ENCODE measurements around the gene SLC25A22. TPM values are rescaled to one million over a fixed set of nuclear protein-coding genes. Genes with fewer than 3 reads are reported as not detected.

Gene SLC25A22
- total RNA-seq, 3 donors from 2014 or later: 156 to 166 (median 161) TPM

DNA sequence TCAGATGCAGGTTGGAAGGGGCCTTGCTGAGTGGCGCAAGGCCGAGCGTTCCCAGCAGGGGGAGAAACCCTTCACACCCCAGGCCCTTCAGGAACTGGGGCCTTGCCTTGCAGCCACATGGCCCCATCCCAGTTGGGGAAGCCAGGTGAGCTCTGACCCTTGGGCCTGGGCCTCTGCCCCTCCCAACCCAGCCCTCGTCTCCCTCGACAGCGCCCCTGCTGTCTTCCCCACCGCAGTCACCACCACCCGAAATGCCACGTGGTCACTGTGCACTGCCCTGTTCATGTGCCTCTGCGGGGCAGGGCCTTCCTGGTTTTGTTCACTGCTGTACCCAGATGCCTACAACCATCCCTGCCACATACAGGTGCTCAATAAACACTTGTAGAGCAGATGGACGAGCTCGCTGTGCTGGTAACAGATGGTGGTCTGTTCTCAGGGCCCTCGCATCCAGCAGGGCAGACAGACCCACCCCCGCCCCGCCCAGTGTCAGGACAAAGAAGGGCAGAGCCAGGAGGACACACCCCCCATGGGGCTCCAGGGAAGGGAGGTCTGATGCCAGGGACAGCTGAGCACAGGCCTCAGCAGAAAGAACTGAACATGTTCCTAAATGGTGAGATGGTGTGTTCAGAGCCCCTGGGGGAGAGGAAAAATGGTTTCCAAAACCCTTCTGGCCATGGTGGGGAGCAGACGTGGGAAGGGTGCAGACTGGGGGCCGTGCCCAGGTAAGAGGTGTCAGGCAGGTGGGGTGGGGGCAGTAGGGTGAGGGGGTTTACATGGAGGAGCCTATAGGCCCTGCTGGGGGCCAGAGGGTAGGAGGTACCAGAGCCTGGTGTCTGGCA is 40.6 kb upstream of the SLC25A22 start:
- no peaks in the 10 kb centered on the region for H3K36me3 Mint-ChIP-seq (ENCODE audit: insufficient read depth)
- no peak overlapping the region for H3K4me3 Mint-ChIP-seq
- no peaks in the 10 kb centered on the region for H3K9me3 Mint-ChIP-seq
- ATAC-seq (no peak), DNase-seq (no peak)
- H3K27me3 Mint-ChIP-seq (ENCODE audit: low read depth): peaks cover 3% of the 10 kb centered on the region
- H3K4me1 Mint-ChIP-seq (ENCODE audit: low read depth): peaks cover 27% of the 10 kb centered on the region

DNA sequence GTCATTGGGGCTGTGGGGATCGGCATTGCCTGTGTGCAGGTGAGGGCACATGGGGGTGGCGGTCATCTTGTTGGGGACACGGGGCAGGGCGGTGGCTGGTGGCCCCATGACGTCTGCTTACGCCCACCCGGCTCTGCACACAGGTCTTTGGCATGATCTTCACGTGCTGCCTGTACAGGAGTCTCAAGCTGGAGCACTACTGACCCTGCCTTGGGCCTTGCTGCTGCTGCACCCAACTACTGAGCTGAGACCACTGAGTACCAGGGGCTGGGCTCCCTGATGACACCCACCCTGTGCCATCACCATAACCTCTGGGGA is 39.9 kb upstream of the SLC25A22 start:
- ATAC-seq (no peak), DNase-seq (no peak)
- Mint-ChIP-seq H3K9me3 (no peaks in the 10 kb centered on the region), H3K4me1 (ENCODE audit: low read depth) (peaks cover 24% of the 10 kb centered on the region), H3K27me3 (ENCODE audit: low read depth) (no peaks in the 10 kb centered on the region), H3K36me3 (ENCODE audit: insufficient read depth) (no peaks in the 10 kb centered on the region), H3K4me3 (no peak overlapping the region)

DNA sequence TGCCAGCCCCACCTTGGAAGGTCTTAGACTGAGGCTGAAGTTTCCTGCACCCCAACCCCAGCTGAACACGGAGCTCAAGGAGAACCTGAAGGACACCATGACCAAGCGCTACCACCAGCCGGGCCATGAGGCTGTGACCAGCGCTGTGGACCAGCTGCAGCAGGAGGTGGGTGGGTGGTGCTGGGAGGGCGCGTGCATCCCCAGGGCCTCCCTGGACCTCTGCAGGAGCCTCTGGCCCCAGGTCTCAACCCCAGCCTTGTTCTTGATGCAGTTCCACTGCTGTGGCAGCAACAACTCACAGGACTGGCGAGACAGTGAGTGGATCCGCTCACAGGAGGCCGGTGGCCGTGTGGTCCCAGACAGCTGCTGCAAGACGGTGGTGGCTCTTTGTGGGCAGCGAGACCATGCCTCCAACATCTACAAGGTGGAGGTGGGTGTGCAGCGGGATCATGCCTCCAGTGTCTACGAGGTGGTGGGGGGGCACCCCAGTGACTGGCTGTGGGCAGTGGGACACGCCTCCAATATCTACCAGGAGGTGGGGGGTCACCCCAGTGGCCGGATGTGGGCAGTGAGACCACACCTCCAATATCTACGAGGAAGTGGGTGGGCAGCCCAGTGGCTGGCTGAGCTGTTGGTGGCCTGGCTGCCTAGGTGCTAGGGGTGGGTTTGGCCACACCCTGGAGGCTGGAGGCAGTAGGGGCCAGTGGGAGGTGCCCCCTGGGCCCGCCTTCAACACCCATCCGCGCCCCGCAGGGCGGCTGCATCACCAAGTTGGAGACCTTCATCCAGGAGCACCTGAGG is 39.3 kb upstream of the SLC25A22 start:
- no peak overlapping the region for H3K4me3 Mint-ChIP-seq
- no peaks in the 10 kb centered on the region for H3K9me3 Mint-ChIP-seq
- DNase-seq (no peak), ATAC-seq (no peak)
- H3K36me3 Mint-ChIP-seq (ENCODE audit: insufficient read depth): no peaks in the 10 kb centered on the region
- H3K27me3 Mint-ChIP-seq (ENCODE audit: low read depth): no peaks in the 10 kb centered on the region
- peaks cover 24% of the 10 kb centered on the region for H3K4me1 Mint-ChIP-seq (ENCODE audit: low read depth)

DNA sequence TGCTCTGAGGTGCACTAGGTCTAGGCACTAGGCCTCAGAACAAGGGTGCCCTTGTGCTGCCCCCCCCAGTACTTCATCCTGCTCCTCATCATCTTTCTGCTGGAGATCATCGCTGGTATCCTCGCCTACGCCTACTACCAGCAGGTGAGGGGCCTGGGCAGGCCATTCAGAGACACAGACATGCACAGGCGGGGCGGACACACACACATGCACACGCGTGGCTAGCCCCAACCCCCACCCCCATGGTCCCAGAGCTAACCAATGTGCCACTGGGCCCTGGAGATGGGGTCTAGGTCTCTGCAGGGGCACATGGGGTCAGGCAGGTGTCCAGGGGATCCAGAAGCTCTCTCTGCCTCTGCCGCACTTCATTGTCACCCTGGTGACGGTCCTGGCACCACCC is 38.6 kb upstream of the SLC25A22 start:
- H3K4me3 Mint-ChIP-seq: no peak overlapping the region
- ATAC-seq: no peak
- no peaks in the 10 kb centered on the region for H3K36me3 Mint-ChIP-seq (ENCODE audit: insufficient read depth)
- peaks cover 5% of the 10 kb centered on the region for H3K27me3 Mint-ChIP-seq (ENCODE audit: low read depth)
- peaks cover 25% of the 10 kb centered on the region for H3K4me1 Mint-ChIP-seq (ENCODE audit: low read depth)
- H3K9me3 Mint-ChIP-seq: no peaks in the 10 kb centered on the region
- DNase-seq: no peak

DNA sequence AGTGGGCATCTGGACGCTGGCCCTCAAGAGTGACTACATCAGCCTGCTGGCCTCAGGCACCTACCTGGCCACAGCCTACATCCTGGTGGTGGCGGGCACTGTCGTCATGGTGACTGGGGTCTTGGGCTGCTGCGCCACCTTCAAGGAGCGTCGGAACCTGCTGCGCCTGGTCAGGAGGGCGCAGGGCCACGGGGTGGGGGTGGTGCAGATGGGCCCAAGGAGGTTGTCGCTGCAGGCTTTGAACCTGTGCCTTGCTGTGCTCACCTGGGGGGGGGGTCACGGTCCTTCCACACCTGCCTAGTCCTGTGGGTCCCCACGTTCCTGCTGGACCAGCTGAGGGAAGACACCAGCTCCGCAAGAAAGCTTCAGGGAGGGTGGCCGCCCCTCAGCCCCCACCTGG is 38.2 kb upstream of the SLC25A22 start:
- Mint-ChIP-seq H3K4me3 (no peak overlapping the region), H3K9me3 (no peaks in the 10 kb centered on the region), H3K27me3 (ENCODE audit: low read depth) (peaks cover 9% of the 10 kb centered on the region), H3K4me1 (ENCODE audit: low read depth) (peaks cover 24% of the 10 kb centered on the region), H3K36me3 (ENCODE audit: insufficient read depth) (no peaks in the 10 kb centered on the region)
- DNase-seq (no peak), ATAC-seq (no peak)

DNA sequence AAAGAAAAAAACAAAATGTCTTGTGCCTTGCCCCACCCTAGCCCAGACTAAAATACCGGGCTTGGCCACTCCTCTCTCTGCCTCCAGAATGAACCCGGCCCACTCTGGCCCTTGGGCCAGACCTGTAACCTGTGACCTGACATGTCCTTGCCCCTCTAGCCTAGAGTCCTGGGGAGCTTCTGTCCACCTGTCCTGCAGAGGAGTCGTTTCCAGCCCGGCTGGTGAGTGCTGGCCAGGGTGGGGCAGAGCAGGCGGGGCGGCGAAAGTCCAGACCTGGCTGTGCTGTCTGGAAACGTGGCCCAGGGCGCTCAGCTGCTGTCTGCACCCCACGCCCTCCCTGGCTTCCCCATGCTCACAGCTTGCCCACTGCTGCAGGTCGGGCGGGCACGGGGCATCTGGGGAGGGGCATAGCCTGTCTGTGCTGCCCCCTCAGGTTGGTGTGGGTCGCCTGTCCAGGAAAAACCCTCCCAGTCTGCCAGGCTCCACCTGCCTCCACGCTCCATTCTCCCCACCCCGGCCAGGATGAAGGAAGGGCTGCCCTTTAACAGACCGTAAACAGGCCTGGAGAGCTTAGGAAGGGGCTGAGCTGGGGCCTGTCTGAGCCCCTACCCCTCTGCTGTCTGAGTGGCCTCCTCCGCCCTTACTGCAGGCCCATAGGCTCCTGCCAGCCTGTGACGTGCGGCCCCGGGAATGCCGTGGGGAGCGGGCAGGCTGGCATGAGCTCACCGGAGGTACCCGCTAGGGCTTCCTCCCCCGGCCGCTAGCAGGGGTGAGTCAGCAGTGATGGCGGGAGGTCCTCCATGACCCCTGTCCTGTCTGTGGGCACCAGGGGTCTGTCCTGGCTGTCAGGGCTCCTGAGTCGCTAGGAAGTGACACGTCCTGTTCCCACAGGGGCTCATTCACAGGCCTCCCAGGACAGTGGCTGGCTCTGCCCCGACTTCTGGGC is 36.6 kb upstream of the SLC25A22 start:
- no peak for DNase-seq
- ATAC-seq: no peak
- H3K36me3 Mint-ChIP-seq (ENCODE audit: insufficient read depth): no peaks in the 10 kb centered on the region

DNA sequence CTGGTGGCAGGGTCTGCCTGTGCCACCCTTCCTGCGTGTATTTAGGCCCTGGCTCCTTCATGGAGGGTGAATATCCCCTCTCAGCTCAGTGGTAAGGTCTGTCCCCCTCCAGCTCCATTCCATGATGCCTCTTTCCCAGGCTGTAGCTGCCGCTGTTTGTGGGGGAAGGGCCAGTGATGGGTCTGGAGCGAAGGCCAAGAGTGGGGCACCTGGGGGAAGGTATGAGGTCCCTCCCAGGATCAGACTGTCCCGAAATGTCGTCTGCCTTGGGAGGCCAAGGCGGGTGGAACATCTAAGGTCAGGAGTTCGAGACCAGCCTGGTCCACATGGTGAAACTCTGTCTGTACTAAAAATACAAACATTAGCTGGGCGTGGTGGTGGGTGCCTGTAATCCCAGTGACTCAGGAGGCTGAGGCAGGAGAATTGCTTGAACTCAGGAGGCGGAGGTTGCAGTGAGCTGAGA is 35.8 kb upstream of the SLC25A22 start:
- Mint-ChIP-seq H3K4me3 (peak overlapping the region; percentile 62), H3K27me3 (ENCODE audit: low read depth) (peaks cover 28% of the 10 kb centered on the region), H3K36me3 (ENCODE audit: insufficient read depth) (no peaks in the 10 kb centered on the region), H3K9me3 (no peaks in the 10 kb centered on the region), H3K4me1 (ENCODE audit: low read depth) (peaks cover 23% of the 10 kb centered on the region)
- DNase-seq: no peak
- no peak for ATAC-seq

More for the DNA sequence above, 36.6 kb upstream of the SLC25A22 start:
- Mint-ChIP-seq H3K27me3 (ENCODE audit: low read depth) (peaks cover 20% of the 10 kb centered on the region), H3K4me1 (ENCODE audit: low read depth) (peaks cover 15% of the 10 kb centered on the region), H3K4me3 (peak overlapping the region; percentile 62), H3K9me3 (no peaks in the 10 kb centered on the region)

DNA sequence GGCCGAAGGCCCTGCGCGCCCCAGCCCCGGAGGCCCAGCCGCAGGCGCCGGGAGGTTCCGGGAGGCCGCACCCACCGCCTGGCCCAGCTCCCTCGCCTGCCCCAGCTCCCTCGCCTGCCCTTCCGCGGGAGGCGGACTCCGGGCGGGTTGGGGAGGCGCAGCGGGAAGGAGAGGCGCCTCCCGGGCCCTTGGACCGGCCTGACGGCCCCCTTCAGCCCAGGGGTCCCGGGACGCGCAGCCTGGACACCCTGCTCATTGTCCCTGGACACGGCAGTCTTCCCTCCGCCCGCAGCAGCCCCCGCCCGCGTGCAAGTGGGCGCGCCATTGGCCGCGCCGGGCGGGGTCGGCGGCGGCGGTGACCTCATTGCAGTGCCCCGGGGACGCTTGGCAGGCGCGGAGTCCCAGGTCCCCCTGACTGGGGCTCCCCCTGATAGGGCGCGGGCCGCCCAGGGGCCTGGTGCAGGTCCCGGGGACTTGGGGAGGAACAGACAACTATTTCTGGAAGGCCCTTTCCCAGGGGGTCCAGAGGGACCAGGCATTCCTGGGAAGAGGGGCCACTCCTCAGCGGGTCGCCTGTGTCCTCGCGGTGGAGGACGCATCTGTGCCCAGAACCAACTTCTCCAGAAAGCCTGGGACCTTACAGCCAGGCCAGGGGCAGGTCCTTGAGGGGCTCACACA is 35.2 kb upstream of the SLC25A22 start:
- Mint-ChIP-seq H3K4me3 (peak overlapping the region; percentile 62), H3K27me3 (ENCODE audit: low read depth) (peaks cover 34% of the 10 kb centered on the region), H3K9me3 (no peaks in the 10 kb centered on the region), H3K36me3 (ENCODE audit: insufficient read depth) (no peaks in the 10 kb centered on the region), H3K4me1 (ENCODE audit: low read depth) (peaks cover 23% of the 10 kb centered on the region)
- peak; percentile 32 to 34 for ATAC-seq
- DNase-seq: no peak

DNA sequence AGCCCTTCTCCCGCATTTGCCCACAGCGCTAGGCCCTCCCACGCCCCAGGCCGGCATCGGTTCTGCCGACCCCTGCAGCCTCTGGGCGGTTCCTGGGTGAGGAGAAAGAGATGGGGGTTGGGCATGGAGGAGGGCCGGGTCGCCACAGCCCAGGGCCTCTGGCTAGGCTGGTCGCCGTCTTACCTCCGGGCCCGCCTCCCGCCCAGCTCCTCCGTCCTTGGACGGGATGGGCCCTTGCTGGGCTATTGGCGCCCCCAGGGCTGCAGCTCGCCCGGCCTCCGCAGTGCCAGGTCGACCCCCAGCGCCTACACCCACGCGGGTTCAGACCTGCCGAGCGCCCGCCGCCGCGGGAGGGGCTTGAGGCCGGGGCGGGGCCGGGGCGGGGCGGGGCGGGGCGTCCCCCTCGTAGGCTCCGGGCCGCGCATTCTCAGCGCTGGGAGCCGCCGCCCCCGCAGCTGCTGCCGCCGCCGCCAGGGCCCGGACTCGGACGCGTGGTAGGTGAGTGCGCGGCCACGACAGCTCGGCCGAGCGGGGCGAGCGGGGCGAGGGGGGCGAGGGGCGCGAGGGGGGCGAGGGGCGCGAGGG is 34.5 kb upstream of the SLC25A22 start, which contains the start of gene CD151:
TSS of gene CD151 (plus strand) at position 424 of the 585 bp plus-strand sequence. CDS start 3,118 bp downstream, outside the sequence.
- peak; percentile 33 for DNase-seq
- Mint-ChIP-seq H3K4me3 (peak within 1 kb of the TSS; percentile 62), H3K36me3 (ENCODE audit: insufficient read depth) (no peaks in the 10 kb centered on the region), H3K9me3 (no peaks in the 10 kb centered on the region), H3K4me1 (ENCODE audit: low read depth) (peaks cover 25% of the 10 kb centered on the region), H3K27me3 (ENCODE audit: low read depth) (peaks cover 41% of the 10 kb centered on the region)
- ATAC-seq: peak; percentile 51 to 59

DNA sequence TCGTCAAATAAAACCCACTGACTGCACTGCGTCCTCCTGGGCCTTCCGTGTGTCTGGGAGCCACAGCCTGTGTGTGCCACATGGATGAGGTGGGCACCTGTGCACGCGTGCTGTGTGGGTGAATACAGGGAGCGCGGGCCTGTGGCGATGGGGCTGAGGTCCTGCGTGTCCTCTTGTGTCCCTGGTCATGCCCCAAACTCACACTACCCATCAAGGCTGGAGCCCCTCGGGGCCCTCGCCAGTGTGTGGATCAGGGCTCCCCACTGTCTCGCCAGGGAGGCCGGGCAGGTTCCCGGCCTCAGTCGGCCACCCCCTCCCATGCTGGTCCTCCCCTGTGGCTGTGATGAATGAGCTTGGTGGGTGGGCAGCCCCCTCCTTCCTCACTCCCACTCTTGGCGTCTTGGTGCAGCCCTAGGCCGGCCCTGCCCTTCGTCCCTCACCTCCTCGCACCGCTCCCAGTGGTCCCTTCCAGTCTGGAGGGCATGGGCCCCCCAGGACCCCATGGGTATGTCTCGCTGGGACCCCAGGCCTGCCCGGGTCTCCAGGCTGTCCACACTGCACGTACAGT is 34.0 kb upstream of the SLC25A22 start:
- no peak for DNase-seq
- H3K4me1 Mint-ChIP-seq (ENCODE audit: low read depth): peaks cover 27% of the 10 kb centered on the region
- H3K27me3 Mint-ChIP-seq (ENCODE audit: low read depth): peaks cover 42% of the 10 kb centered on the region
- no peaks in the 10 kb centered on the region for H3K9me3 Mint-ChIP-seq
- no peak for ATAC-seq
- peak overlapping the region; percentile 42 for H3K4me3 Mint-ChIP-seq
- no peaks in the 10 kb centered on the region for H3K36me3 Mint-ChIP-seq (ENCODE audit: insufficient read depth)

DNA sequence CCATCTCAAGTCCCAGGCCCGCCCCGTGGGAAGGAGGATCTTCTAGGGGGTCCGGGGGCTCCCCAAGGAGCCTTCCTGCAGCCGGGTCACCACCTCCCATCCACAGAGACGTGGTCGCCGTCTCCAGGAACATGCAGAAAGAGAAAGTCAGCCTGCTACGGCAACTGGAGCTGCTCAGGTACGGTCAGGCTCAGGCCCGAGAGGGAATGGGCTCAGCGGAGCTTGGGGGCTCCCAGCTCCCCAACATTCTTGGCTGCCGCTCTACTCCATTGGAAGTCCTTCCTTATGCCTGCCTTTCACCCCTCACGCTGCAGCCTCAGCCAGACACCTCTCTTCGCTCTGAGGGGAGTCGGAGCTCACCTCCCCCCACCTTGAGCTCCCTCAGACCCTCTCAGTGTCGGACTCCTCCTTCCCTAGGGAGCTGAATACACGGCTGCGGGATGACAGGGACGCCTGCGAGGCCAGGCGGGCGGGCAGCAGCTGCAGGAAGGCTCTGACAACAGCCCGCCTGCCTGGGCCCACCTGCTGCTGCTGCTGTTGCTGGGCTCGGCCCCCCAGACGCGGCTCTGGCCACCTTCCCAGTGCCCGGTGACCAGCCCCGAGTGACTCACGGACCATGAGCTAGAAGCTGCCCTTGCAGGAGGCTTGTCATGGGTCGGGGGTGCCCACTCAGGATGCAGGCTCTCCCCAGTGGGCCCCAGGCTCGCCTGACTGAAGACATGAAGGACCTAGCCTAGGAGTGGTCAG is 33.2 kb upstream of the SLC25A22 start:
- H3K27me3 Mint-ChIP-seq (ENCODE audit: low read depth): peaks cover 44% of the 10 kb centered on the region
- DNase-seq: no peak

DNA sequence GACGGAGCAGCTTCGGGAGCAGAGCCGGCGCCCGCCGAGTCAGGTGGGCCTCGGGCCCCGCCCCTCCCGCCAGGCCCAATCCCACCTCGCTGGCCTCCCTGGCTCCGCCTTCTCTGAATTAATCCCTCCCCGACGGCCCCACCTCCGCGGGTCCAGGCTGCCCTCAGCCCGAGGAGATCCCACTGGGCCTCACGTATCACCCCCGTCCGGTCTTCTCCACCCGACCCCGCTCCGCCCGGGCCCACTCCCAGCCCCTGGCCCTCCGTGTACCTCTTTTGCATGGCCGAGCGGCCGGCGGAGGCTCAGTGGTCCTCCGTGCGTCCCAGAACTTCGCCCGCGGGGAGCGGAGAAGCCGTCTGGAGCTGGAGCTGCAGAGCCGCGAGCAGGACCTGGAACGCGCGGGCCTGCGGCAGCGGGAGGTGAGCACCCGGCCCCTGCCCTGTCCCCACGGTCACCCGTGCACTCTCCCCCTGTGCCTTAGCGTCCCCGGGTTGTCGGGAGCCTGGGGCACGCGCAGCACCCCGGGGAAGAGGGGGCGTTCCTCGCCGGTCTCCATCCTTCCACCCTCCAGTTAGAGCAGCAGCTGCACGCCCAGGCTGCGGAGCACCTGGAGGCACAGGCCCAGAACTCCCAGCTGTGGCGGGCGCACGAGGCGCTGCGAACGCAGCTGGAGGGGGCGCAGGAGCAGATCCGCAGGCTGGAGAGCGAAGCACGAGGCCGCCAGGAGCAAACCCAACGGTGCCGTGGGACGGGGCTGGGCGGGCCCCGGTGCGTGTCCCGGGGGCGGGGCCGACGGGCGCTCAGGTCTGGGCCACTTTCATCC is 32.4 kb upstream of the SLC25A22 start:
- peaks cover 31% of the 10 kb centered on the region for H3K4me1 Mint-ChIP-seq (ENCODE audit: low read depth)
- DNase-seq: peak; percentile 41

More for the DNA sequence above, 33.2 kb upstream of the SLC25A22 start:
- Mint-ChIP-seq H3K4me1 (ENCODE audit: low read depth) (peaks cover 31% of the 10 kb centered on the region), H3K36me3 (ENCODE audit: insufficient read depth) (no peaks in the 10 kb centered on the region), H3K9me3 (no peaks in the 10 kb centered on the region), H3K4me3 (peak overlapping the region; percentile 51)
- ATAC-seq: no peak

More for the DNA sequence above, 32.4 kb upstream of the SLC25A22 start:
- peak; percentile 53 to 55 for ATAC-seq
- Mint-ChIP-seq H3K27me3 (ENCODE audit: low read depth) (peaks cover 44% of the 10 kb centered on the region), H3K9me3 (no peaks in the 10 kb centered on the region), H3K4me3 (peak overlapping the region; percentile 51), H3K36me3 (ENCODE audit: insufficient read depth) (no peaks in the 10 kb centered on the region)
